NT2/D1 (cell line): Measurements from ENCODE around the gene POU2F3.

ENCODE experiments used
- DNase-seq: peaks from one replicate; pipeline ENCODE4 v3.0.0-alpha.2; 2011; ENCODE audit warnings: low read depth, low spot score
- H3K27me3 ChIP-seq: 2 replicates; pipeline ENCODE4 v1.6.0; 2011; ENCODE audit warnings: mild to moderate bottlenecking; ENCODE audit not compliant: insufficient read length, insufficient read depth
- H3K36me3 ChIP-seq: 2 replicates; pipeline ENCODE4 v1.6.1; 2011; ENCODE audit warnings: mild to moderate bottlenecking, low read length, mixed read lengths; ENCODE audit not compliant: insufficient read depth, insufficient read length
- H3K4me1 ChIP-seq: 2 replicates; pipeline ENCODE4 v1.5.1; 2011; ENCODE audit not compliant: insufficient read depth, insufficient read length
- H3K4me3 ChIP-seq: 2 replicates; pipeline ENCODE4 v1.5.1; 2011; ENCODE audit warnings: low read depth; ENCODE audit not compliant: insufficient read length
- H3K9ac ChIP-seq: 2 replicates; pipeline ENCODE4 v1.6.0; 2011; ENCODE audit warnings: low read depth; ENCODE audit not compliant: insufficient read length
- H3K9me3 ChIP-seq: 2 replicates; pipeline ENCODE4 v1.5.1; 2011; ENCODE audit warnings: mild to moderate bottlenecking, low read length; ENCODE audit not compliant: insufficient read depth
- SUZ12 ChIP-seq: IDR thresholded peaks from 2 replicates; pipeline ENCODE4 v1.6.1; 2011; ENCODE audit not compliant: insufficient read length, insufficient read depth; ENCODE audit errors: extremely low read depth
- YY1 ChIP-seq: IDR thresholded peaks from 2 replicates; pipeline ENCODE4 v1.6.1; 2011; ENCODE audit not compliant: insufficient read length, insufficient read depth
- ZNF274 ChIP-seq: IDR thresholded peaks from 2 replicates; pipeline ENCODE4 v1.6.1; 2011; ENCODE audit warnings: mild to moderate bottlenecking, low read depth, low read length

Gene POU2F3

DNA sequence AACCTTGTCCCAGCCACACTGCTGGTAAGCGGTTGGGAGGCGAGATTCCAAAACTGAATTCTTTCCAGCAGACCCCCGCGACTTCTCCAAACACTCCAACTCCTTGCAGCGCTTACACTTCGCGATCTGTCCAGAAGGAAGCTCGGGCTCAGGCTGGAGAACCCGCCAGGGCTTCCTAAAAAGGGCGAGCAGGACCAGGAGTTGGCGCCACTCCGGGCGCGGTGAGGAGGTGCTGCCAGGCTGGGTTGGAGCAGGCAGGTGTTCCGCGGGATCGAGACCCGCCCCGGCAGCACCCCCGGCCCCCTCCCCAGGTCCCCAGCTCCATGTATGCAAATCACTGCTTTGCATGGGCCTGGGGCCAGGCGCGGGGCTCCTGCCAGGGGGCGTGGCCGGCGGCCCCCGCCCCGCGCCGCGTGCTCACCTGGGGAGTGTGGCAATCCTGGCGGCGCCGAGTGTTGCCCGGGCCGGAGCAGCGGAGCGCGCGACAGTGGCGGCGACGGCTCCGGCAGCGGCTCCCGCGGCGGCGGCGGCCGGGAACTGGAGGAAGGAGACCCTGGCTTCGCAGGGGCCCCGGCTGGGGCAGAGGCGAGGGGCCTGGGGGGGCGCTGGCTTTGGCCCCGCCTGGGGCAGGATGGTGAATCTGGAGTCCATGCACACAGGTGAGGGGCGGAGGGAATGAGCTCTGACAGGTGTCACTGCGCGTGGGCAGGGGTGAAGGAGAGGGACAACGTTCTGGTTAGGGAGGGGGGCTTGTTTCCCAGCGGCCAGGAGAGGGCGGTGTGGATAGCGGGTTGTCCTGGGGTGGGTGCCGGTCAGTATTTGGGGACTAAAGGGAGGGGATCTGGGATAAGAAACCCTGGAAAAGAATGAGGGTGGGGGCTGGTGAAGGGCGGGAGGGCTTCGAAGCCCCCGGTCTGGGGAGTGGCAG lies at the start of gene POU2F3:
Gene POU2F3 (plus strand): TSS at position 428 of the 928 bp plus-strand sequence. CDS start 204 bp downstream, at position 632.
- Histone ChIP-seq H3K9me3 (no peaks in the 10 kb centered on the region), H3K27me3 (peaks cover 29% of the 10 kb centered on the region), H3K9ac (peak within 1 kb of the TSS; percentile 44), H3K4me3 (peak within 1 kb of the TSS; percentile 36), H3K4me1 (peaks cover under 1% of the 10 kb centered on the region), H3K36me3 (no peaks in the 10 kb centered on the region)
- DNase-seq: no peak
- no peak for TF ChIP-seq SUZ12
- TF ChIP-seq ZNF274: no peak
- no peak for TF ChIP-seq YY1

DNA sequence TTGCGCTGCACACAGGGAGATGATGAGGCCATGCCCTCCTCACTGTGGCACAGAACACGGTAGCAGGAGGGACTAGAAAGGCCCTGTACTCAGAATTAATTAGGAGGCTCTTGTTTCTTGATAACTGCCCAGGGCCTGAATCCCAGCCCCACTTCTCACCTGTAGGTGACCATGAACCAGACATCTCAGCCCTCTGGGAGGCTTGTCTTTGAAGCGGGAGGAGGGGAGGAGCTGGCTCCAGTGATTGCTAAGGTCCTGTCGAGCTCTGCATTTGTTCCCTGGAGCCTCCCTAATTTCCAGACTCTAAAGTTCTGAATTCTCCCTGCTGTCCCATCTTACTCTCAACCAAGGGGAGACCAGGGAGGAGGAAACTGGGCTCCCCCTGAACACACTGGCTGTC lies 48.9 kb upstream of the POU2F3 start:
- Histone ChIP-seq H3K27me3 (peaks cover 26% of the 10 kb centered on the region), H3K36me3 (no peaks in the 10 kb centered on the region), H3K4me1 (peaks cover 5% of the 10 kb centered on the region), H3K4me3 (no peak overlapping the region), H3K9ac (no peak overlapping the region), H3K9me3 (no peaks in the 10 kb centered on the region)
- TF ChIP-seq YY1 (no peak), SUZ12 (no peak), ZNF274 (no peak)
- DNase-seq: no peak

DNA sequence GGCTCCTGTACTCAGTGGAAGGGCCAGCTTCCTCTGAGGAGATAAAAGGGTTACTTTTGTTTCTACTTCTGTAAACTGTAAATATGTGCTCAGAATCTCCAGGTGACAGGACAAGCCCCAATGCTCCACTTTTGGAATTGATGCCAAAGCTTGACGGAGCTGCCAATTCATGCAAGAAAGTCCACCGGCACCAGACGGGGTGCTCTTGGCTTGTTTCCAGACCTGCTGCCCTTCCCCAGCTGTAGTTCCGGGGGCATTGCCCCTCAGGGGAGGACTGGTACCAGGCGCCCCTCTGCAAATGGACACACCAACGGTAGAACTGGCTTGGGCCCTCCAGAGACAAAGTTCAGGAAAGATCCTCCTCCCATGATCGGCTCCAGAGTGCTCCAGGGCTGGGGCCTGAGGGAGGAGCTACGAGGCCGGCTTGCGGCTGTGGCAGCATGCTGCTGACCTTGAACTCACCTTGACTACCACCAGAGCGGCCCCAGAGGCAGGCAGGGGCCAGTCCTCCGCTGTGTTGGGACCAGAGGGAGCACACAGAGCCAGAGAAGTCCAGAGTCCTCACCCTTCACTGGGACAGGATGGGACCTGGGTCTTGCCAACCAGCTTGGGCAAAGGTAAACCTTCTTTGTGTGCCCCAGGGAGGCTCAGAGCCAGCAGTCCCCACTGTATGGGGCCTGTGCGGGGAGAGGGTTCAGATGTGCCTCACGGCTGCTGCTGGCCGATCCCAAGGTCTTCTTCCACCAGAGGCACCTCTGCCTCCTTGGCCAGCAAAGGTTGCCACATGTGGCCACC lies 46.9 kb upstream of the POU2F3 start:
- no peak for TF ChIP-seq SUZ12
- TF ChIP-seq YY1: no peak
- no peak for TF ChIP-seq ZNF274
- H3K9ac ChIP-seq: no peak overlapping the region
- no peaks in the 10 kb centered on the region for H3K9me3 ChIP-seq
- no peak for DNase-seq
- peaks cover 11% of the 10 kb centered on the region for H3K4me1 ChIP-seq
- H3K4me3 ChIP-seq: no peak overlapping the region
- H3K36me3 ChIP-seq: no peaks in the 10 kb centered on the region
- peaks cover 22% of the 10 kb centered on the region for H3K27me3 ChIP-seq

DNA sequence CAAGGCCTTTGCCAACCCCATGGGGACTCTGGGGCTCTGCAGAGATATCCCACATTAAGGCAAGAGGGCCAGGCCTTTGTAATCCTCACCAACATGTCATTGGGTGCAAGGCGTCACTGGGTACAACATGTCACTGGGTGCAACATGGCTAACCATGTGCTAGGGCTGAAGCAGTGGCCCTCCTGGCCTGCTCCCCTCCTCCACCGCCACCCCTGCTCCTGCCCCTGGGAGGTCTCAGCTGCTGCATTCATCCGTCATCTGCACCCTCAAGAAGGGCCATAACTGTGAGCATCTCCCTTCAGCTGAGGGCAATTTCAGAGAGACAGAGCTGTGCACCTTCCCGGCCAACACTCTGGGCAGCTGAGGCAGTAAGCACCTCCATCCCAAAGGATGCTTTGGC lies 45.8 kb upstream of the POU2F3 start:
- no peak for DNase-seq
- H3K27me3 ChIP-seq: peaks cover 27% of the 10 kb centered on the region
- H3K36me3 ChIP-seq: no peaks in the 10 kb centered on the region
- no peak overlapping the region for H3K4me3 ChIP-seq
- H3K9me3 ChIP-seq: no peaks in the 10 kb centered on the region
- peaks cover 11% of the 10 kb centered on the region for H3K4me1 ChIP-seq
- TF ChIP-seq ZNF274: no peak
- TF ChIP-seq YY1: no peak
- TF ChIP-seq SUZ12: no peak
- no peak overlapping the region for H3K9ac ChIP-seq

DNA sequence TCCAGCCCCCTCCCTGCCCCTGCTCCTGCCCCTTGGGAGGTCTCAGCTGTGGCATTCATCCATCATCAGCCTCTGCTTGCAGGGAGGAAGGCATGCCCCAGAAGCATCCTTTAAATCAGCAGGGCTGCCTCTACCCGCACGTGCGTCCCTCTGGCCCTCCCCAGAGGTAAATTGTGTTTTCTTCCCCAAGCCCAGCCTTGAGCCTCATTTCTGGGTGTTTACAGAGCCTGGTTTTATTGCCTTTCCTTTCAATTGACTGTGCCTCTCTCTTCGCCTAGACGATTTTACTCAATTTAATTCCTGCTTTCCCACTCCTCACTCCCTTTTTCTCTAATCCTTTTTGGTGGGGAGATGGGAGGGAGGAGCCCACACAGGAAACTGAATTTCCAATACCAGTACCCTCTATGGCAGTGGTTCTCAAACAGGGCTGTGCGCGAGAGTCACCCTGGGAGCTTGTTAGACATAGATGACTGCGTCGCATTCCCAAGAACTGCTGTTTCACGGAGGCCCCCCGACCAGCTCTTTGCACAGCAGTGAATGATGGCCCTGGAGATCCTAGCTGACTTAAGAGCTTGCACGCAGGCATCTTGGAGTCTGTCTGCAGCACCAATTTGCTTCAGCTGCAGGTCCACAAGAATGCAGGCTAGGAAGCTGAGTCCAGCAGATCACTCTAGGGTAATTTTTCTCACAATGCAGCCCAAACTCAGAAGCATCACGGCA lies 44.2 kb upstream of the POU2F3 start:
- Histone ChIP-seq H3K4me1 (peaks cover 18% of the 10 kb centered on the region), H3K27me3 (peaks cover 16% of the 10 kb centered on the region), H3K36me3 (no peaks in the 10 kb centered on the region), H3K9ac (no peak overlapping the region), H3K4me3 (no peak overlapping the region), H3K9me3 (no peaks in the 10 kb centered on the region)
- DNase-seq: no peak
- TF ChIP-seq SUZ12: no peak
- TF ChIP-seq ZNF274: no peak
- no peak for TF ChIP-seq YY1

DNA sequence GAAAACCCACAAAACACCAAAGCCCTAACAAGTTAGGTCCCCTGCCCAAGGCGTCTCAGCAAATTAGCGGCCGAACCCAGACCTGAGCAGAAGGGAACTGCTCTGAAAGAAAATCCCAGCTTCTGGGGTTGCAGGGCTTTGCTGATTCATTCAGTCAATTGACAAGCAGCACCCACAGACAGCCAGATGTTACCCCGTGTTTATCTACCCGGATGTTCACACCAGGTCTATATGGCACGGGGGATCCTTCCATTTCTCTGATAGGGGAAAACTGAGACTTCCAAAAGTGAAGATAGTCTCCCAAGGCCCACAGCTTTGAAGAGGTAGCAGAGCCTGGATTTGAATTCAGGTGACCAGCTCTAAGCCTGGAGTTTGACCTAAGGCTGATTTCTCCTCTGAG lies 43.1 kb upstream of the POU2F3 start:
- H3K27me3 ChIP-seq: peaks cover 15% of the 10 kb centered on the region
- no peak for DNase-seq
- no peak overlapping the region for H3K4me3 ChIP-seq
- H3K9ac ChIP-seq: no peak overlapping the region
- H3K4me1 ChIP-seq: peaks cover 18% of the 10 kb centered on the region
- no peak for TF ChIP-seq ZNF274
- no peak for TF ChIP-seq YY1
- TF ChIP-seq SUZ12: no peak
- H3K36me3 ChIP-seq: no peaks in the 10 kb centered on the region
- no peaks in the 10 kb centered on the region for H3K9me3 ChIP-seq
